NCI-H146 treated with DMSO at 0.1 percent for 48 hours (cell line): ENCODE results near the gene LHFPL6.

ENCODE experiments used
- DNase-seq: peaks from one replicate; lab custom pipeline; 2025; ENCODE audit not compliant: unreplicated experiment; lab: John Stamatoyannopoulos, UW

LHFPL6 gene

GRCh38 chr13:39521701-39522100 is 81.3 kb downstream of the LHFPL6 start:
- DNase-seq = no peak

- no peak for DNase-seq
Measured at GRCh38 chr13:39516096-39516495, 86.9 kb downstream of the LHFPL6 start.

DNA sequence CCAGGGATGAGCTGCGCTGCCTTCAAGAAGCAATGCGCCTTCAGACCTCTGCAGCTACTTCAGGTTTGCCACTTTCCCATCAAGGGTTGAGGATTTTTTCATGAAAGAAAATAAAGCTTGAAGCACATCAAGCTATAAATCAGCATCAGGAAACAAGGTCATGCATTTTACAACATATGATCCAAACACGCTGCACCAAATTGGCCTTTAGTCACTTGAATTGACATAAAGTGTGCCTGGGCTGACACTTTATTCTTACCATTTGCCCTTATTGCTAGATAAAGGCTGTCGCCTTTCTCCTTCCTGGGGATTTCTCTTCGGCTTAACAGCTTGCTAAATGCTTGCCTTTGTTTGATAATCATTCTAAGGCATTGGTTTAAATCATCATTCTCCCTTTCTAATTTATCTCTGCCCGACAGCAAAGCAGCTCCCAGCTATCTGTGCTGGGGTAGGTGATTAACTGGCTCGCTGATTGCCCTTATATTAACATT is 87.7 kb downstream of the LHFPL6 start:
- peak; percentile 50 for DNase-seq

- DNase-seq = peak; percentile 15
Measured at GRCh38 chr13:39512687-39513086, 90.3 kb downstream of the LHFPL6 start.

DNA sequence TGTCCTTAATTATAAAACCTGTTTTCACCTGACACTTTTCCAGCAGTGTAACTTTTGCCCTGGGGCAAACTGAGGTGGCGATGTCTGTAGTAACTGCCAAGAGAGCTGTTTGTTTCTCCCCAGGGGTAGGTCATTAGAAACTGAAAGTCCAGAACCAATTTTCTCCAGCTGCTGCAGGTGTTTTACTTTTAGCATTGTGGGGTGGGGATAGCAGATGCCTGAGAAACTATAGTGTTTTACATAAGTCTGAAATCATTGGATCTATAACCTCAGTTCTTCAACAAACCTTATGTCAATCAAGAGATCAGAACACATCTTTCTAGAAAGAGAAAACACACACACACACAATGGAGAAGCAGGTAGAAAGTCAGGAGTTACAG is 92.7 kb downstream of the LHFPL6 start:
- peak; percentile 99 for DNase-seq

- no peak for DNase-seq
Measured at GRCh38 chr13:39509616-39510315, 93.2 kb downstream of the LHFPL6 start.

DNA sequence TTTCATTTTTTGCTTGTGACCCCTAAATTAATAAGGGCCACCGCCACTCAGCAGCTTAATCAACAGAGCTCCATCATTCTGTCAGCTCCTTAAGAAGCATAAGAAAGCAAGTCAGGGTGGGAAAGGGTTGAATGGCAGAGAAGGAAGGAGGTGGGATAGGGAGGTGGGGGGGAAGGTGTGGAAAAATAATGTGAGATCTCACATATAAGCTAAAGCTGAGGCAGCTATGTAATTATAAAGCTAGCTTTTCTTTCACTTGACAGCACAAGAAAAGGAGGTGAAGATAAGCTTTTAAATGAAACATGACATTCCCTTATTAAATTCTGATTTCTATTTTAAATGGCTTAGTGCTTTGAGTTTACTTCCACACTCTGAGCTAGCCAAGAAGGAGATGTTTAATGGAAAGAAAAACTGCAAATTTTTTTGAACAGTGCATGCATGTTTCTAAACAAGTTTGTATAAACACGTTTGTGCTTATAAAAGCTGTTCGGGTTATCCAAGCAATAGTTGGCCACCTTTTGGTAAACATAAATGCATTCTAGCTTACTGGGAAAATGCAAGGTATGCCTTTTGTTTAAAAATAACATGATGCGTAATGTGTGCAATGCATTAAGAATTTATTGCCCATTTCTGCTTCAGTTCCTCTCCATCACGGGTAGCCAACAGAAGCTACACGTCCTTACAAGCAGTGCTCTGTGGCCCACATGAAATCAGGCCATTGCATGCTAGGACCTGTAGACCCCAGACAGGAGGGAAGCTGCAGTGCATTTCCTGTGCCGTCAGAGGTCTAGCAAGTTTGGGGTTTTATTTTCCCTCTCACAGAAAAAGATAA is 96.2 kb downstream of the LHFPL6 start:
- no peak for DNase-seq

DNA sequence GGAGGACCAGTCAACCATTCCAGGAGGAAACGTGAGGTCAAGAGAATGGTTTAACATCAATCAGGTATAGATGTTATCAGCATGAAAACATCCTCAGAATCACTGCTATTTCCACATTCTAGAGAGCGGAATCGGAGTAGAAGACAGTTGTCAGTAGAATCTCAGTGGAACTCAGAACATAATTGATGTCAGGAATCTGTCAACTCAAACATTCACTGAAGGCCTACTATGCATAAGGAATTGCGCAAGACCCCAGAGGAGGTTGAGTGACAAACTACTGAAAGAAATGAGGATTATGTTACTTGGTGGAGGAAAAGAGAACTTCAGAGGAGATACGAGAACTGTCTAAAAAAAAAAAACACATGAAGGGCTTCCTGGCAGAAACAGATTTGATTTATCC is 97.8 kb downstream of the LHFPL6 start:
- no peak for DNase-seq

DNA sequence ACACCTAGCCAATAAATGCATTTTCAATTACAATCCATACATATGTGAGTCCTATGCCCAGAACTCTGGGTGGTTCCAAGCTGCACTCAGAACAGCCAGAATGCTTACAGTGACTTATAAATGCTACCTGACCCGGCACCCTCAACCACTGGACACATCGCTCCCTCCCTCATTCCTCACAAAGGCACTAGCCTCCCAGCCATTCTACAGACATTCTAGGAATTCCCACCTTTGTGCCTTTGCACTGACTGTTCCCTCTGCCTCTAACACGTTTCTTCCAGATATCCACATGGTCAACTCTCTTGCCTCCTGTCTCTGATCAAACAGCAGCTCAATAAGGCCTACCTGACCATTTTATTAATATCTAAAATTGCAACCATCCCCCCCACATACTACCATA is 99.9 kb downstream of the LHFPL6 start:
- DNase-seq = no peak

- peak; percentile 71 for DNase-seq
Measured at GRCh38 chr13:39501702-39502324, 101.2 kb downstream of the LHFPL6 start.

GRCh38 chr13:39499604-39500003 is 103.4 kb downstream of the LHFPL6 start:
- no peak for DNase-seq

GRCh38 chr13:39498471-39499114 is 104.4 kb downstream of the LHFPL6 start:
- DNase-seq = peak; percentile 68

GRCh38 chr13:39496506-39496905 is 106.5 kb downstream of the LHFPL6 start:
- DNase-seq = peak; percentile 99

DNA sequence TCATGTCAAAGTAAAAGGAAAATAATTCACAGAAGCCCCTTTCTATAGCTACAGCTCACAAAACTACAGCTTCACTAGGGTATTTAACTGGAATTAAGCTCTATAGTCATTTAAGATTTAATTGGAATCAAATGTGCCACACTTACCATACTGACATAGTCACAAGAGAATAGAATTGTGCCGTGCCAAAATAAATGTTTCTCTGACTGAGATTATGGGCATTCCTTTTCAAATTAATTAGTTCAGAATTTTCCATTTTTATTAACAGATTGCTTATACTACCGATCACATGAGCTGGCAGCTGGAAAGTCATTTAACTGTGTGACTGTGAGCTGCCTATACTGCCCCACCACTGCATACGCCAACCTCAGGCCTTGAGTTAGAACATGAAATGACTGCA is 108.4 kb downstream of the LHFPL6 start:
- no peak for DNase-seq

GRCh38 chr13:39494006-39494405 is 109.0 kb downstream of the LHFPL6 start:
- DNase-seq = peak; percentile 84

GRCh38 chr13:39490136-39490535 is 112.9 kb downstream of the LHFPL6 start:
- DNase-seq = no peak

DNA sequence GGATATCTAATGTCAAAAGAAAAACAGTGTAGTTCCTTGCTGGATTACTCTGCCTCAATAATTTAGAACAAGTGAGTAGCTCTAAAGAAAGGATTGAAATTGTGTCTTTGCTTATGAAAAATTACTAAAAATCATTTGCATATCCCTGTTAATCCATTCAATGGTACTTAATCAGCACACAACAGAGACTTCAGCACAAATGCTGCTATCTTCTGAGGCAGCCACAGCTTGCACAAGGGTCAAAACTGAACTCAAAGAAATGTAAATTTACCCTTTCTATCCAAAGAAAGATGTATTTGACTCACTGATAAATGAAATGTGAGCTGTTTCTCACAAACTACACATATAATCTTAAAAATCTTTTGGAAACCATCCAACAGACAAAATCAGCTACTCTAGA is 116.2 kb downstream of the LHFPL6 start:
- DNase-seq = no peak

DNA sequence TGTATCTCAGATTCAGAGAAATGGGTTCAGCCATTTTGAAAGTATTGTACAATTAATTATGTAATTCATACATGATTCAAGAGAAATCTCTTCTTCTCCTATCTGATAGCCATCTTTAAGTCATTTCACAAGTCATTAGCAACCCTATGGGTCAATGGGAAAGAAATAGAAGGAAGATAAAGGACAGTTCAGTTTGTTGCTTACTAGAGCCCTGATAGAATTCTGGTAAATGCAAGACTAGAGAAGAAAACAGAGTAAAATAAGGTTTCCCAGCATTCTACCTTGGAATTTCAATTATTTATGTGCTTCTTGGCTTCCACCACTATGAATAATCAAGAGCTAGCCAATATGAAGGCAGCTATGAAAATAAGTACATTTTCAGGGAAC is 117.7 kb downstream of the LHFPL6 start:
- DNase-seq = no peak

DNA sequence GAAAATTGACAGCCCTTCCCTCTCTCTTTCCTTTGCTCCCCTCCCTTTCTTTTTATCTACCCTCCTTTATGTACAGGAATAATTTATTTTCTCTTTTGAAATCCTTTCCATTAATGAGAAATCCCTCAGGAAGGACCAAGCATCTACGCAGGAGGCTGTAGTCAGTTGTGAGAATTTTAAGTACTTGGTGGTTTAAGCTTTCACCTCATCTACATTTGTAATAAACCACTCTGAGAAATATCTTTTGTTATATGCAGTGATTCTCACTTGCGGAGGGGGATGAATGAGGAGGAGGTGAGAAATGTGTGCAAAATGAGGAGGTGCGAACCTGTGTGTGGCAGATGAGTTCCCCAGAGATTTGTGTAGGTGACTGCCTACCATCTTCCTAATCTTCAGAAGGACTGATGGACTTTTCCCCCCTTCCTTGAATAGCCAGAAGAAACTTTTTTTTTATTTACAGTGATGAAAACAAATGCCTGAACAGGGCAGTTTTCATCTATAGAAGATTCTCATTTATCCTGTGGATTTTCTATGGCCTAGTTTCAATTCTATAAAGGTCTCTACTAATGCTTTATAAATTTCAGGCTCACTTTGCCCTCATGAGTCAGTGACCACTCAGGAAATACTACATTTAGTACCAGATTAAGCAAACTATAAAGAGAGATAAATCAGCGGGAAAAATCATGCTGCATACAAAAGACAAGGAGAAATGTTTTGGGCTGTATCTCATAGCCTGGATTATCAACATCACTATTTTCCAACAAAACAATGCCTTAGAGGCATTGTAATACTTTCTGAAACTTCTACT is 118.3 kb downstream of the LHFPL6 start:
- no peak for DNase-seq

- DNase-seq = peak; percentile 89
Measured at GRCh38 chr13:39483326-39483725, 119.7 kb downstream of the LHFPL6 start.

- DNase-seq = no peak
Measured at GRCh38 chr13:39481491-39481890, 121.5 kb downstream of the LHFPL6 start.
